HEK293 (cell line): ENCODE results near the gene CROT.

Experiments used
- CTCF ChIP-seq: fragments of 450-650 bp; formaldehyde crosslinking; IDR thresholded peaks from 2 replicates; pipeline ENCODE4 v1.5.1; 2016; ENCODE audit warnings: missing biosample characterization, missing genetic modification characterization
- PRDM2 ChIP-seq: fragments of 450-650 bp; formaldehyde crosslinking; IDR thresholded peaks from 2 replicates; pipeline ENCODE4 v1.5.1; 2016; ENCODE audit warnings: missing biosample characterization, missing genetic modification characterization, borderline replicate concordance
- REST ChIP-seq: fragments of 450-650 bp; formaldehyde crosslinking; IDR thresholded peaks from 2 replicates; pipeline ENCODE4 v1.5.1; 2016; ENCODE audit warnings: missing biosample characterization, missing genetic modification characterization
- SCRT1 ChIP-seq: fragments of 450-650 bp; formaldehyde crosslinking; IDR thresholded peaks from 2 replicates; pipeline ENCODE4 v1.5.1; 2016; ENCODE audit warnings: missing biosample characterization, missing genetic modification characterization, borderline replicate concordance
- SETDB1 ChIP-seq: IDR thresholded peaks from one replicate; pipeline ENCODE4 v1.6.1; 2017; ENCODE audit warnings: mild to moderate bottlenecking, low read length, moderate library complexity, mixed read lengths; ENCODE audit not compliant: insufficient read length
- ZBTB17 ChIP-seq: fragments of 450-650 bp; formaldehyde crosslinking; IDR thresholded peaks from 2 replicates; pipeline ENCODE4 v1.5.1; 2016; ENCODE audit warnings: missing biosample characterization, missing genetic modification characterization
- ZFP37 ChIP-seq: fragments of 450-650 bp; formaldehyde crosslinking; IDR thresholded peaks from 2 replicates; pipeline ENCODE4 v1.5.1; 2016; ENCODE audit warnings: missing biosample characterization, missing genetic modification characterization
- ZNF133 ChIP-seq: fragments of 450-650 bp; formaldehyde crosslinking; IDR thresholded peaks from 2 replicates; pipeline ENCODE4 v1.5.1; 2016; ENCODE audit warnings: missing biosample characterization, missing genetic modification characterization
- ZNF48 ChIP-seq: fragments of 450-650 bp; formaldehyde crosslinking; IDR thresholded peaks from 2 replicates; pipeline ENCODE4 v1.5.1; 2016; ENCODE audit warnings: missing biosample characterization, missing genetic modification characterization

- TF ChIP-seq ZBTB17 (tag by site-specific recombination), result no peak
- TF ChIP-seq ZNF48 (tag by site-specific recombination), result no peak
- TF ChIP-seq SETDB1, result no peak
- no peak for TF ChIP-seq PRDM2 (tag by site-specific recombination)
- TF ChIP-seq ZNF133 (tag by site-specific recombination), result no peak
- no peak for TF ChIP-seq REST
- no peak for TF ChIP-seq CTCF (tag by site-specific recombination)
- TF ChIP-seq ZFP37, result no peak
- TF ChIP-seq SCRT1 (tag by site-specific recombination), result no peak
These were observed 53.0 kb downstream of the CROT start for GRCh38 chr7:87398446-87398845.
